Mesothelial cell of epicardium (in vitro differentiated cells): ENCODE measurements around the gene USP22. TPM values are rescaled to one million over a fixed set of nuclear protein-coding genes. Genes with fewer than 3 reads are reported as not detected.

Source experiments
- DNase-seq, 2 experiments: peaks; one replicate each; pipeline ENCODE4 v3.0.0; 2021; ENCODE audit warnings: low spot score in 2 of 2; ENCODE audit not compliant: unreplicated experiment in 2 of 2
- H3K27ac Mint-ChIP-seq: 2 replicates; pipeline ENCODE4 v1.8.0; 2021; ENCODE audit warnings: mixed read lengths
- H3K27me3 Mint-ChIP-seq: 2 replicates; pipeline ENCODE4 v1.8.0; 2021; ENCODE audit warnings: low read depth, mixed read lengths
- H3K36me3 Mint-ChIP-seq: 2 replicates; pipeline ENCODE4 v1.8.0; 2021; ENCODE audit warnings: mixed read lengths
- H3K4me1 Mint-ChIP-seq: 2 replicates; pipeline ENCODE4 v1.8.0; 2021; ENCODE audit warnings: mixed read lengths
- H3K4me3 Mint-ChIP-seq: 2 replicates; pipeline ENCODE4 v1.8.0; 2021; ENCODE audit warnings: mild to moderate bottlenecking, moderate library complexity, mixed read lengths
- H3K9me3 Mint-ChIP-seq: 2 replicates; pipeline ENCODE4 v1.8.0; 2021; ENCODE audit warnings: mixed read lengths
- total RNA-seq: library from RNA; stranded (reverse); gene quantifications from 3 replicates; pipeline ENCODE4 v1.2.1, GENCODE V29; 2021
- TF ChIP-seq, protein P1 (sequence below): fragments of 200-600 bp; sonication (generic); IDR thresholded peaks from one replicate; pipeline ENCODE4 v1.5.0; 2021; ENCODE audit warnings: antibody characterized with exemption; ENCODE audit not compliant: unreplicated experiment

Gene USP22
- total RNA-seq, 1 donor from 2014 or later: 348 TPM

DNA sequence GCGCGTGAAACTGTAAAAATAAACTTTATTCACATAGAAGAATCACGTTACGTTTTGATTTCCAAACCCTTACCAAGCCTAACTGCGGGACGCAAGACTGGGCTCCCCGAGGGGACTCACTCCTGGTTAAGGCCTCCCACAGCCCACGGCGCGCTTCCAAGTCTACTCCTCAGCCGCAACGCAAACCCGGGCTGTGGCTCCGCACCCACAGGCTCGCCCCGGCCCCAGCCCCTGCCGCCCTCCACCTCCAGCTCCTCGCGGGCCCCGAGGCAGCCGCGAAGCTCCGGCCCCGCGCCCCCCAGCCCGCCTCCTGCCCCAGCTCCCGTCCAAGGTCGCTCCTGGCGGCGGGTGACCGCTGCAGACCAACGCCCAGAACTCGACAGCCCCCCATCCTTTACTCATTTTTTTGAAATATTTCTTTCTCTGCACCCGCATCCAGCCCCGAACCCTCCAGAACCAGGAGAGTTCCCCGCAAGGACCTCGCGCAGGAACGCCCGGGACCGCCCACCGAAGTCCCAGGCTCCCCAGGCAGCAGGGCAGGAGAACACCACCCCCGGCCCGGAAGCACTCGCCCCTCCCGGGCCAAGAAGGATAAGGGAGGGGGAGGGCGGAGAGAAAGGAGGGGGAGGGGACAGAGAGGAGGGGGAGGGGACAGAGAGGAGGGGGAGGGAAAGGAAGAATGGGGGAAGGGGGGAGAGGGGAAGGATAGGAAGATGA, 912 bp downstream of the USP22 start:
- peak overlapping the region; percentile 95 for H3K27ac Mint-ChIP-seq
- peaks cover 4% of the 10 kb centered on the region for H3K36me3 Mint-ChIP-seq
- TF ChIP-seq, protein P1, sequence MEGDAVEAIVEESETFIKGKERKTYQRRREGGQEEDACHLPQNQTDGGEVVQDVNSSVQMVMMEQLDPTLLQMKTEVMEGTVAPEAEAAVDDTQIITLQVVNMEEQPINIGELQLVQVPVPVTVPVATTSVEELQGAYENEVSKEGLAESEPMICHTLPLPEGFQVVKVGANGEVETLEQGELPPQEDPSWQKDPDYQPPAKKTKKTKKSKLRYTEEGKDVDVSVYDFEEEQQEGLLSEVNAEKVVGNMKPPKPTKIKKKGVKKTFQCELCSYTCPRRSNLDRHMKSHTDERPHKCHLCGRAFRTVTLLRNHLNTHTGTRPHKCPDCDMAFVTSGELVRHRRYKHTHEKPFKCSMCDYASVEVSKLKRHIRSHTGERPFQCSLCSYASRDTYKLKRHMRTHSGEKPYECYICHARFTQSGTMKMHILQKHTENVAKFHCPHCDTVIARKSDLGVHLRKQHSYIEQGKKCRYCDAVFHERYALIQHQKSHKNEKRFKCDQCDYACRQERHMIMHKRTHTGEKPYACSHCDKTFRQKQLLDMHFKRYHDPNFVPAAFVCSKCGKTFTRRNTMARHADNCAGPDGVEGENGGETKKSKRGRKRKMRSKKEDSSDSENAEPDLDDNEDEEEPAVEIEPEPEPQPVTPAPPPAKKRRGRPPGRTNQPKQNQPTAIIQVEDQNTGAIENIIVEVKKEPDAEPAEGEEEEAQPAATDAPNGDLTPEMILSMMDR: no peak
- H3K4me1 Mint-ChIP-seq: peaks cover 34% of the 10 kb centered on the region
- no peaks in the 10 kb centered on the region for H3K27me3 Mint-ChIP-seq
- H3K4me3 Mint-ChIP-seq: peak overlapping the region; percentile 96
- no peaks in the 10 kb centered on the region for H3K9me3 Mint-ChIP-seq
- peak; percentile 41 to 64 for DNase-seq

DNA sequence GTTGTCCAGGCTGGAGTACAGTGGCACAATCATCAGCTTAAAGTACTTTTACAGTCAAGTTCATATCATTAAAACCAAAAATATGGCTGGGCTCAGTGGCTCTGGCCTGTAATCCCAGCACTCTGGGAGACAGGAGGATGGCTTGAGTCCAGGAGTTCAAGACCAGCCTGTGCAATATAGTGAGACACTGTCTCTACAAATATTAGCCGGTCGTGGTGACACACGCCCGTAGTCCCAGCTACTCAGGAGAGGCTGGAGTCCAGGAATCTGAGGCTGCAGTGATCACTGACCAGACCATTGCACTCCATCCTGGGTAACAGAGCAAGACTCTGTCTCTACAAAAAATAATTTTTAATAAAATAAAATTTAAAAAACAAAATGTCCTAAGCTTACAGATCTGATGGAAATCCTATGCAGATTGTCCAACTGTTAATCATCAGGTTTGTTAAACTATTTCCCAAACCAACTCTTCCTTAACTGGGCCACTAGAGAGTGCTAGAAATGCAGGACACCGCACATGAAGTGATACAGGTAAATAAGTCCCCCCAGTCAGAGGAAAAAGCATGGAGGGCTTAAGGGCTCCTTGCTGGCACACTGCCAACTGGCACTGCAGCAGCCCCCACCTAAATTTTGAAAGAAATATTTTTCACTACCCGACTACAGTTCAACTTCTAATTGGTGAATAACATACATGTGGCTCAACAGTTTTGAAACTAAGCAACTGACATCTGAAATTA, 2.8 kb downstream of the USP22 start:
- TF ChIP-seq, protein P1: no peak
- peak overlapping the region; percentile 95 for H3K27ac Mint-ChIP-seq
- H3K27me3 Mint-ChIP-seq: no peaks in the 10 kb centered on the region
- peaks cover 52% of the 10 kb centered on the region for H3K4me1 Mint-ChIP-seq
- no peak for DNase-seq
- H3K9me3 Mint-ChIP-seq: no peaks in the 10 kb centered on the region
- peaks cover 7% of the 10 kb centered on the region for H3K36me3 Mint-ChIP-seq
- peak overlapping the region; percentile 96 for H3K4me3 Mint-ChIP-seq

DNA sequence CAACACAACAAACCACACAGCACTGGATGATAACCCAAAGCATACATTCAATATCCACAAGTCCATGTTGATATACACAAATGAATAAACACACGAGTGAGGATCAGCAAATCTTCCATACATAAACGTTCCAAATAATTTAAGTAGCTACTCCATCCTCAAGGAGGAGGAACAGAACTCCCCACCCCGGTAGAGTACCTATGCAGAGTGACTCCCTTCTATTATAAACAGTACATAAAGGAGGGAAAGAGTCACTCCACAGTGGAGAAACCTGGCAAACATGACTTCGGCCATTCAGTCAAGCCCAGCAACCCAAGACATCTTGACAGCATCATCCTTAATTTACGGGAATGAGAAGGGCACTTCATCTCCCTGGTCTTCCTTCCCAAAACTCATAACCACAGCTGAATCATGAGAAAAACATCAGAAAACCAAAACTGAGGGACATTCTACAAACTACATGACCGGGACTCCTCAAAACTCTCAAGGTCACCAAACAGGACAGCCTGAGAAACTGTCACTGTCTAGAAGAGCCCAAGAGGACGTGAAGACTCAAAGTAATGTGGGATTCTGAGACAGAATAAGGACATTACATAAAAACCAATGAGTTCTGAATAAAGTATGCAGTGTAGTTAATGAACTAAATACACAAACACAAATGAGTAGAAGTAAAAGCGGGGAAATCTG, 5.6 kb downstream of the USP22 start:
- TF ChIP-seq, protein P1: no peak
- H3K4me3 Mint-ChIP-seq: peak overlapping the region; percentile 4
- no peak for DNase-seq
- H3K27me3 Mint-ChIP-seq: no peaks in the 10 kb centered on the region
- no peaks in the 10 kb centered on the region for H3K9me3 Mint-ChIP-seq
- peaks cover 7% of the 10 kb centered on the region for H3K36me3 Mint-ChIP-seq
- peak overlapping the region; percentile 21 for H3K27ac Mint-ChIP-seq
- peaks cover 61% of the 10 kb centered on the region for H3K4me1 Mint-ChIP-seq

DNA sequence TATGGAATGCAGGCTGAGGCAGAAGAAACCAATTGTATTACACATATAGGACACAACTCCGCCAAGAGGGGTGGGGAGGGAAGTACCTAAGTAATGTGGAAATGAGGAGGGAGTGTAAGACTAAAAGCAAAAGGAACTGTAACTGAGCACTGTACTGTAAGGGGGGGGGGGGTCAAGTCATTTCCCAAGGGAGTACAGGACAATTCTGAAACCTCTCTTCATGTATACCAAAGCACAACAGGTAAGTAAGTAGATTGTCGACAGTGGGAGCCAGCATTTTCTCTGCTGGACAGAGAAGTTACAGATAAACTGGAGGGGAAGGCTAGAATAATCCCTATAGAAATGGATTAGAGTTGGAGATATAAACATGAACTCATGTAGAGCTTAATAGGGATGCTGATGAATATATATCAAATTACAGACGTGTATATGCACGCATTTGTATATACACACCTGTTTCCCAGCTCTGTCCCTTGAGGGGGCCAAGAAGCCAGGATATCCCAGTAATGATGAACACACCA, 6.4 kb downstream of the USP22 start:
- H3K27me3 Mint-ChIP-seq: no peaks in the 10 kb centered on the region
- DNase-seq: no peak
- H3K9me3 Mint-ChIP-seq: no peaks in the 10 kb centered on the region
- H3K4me3 Mint-ChIP-seq: no peak overlapping the region
- TF ChIP-seq, protein P1: no peak
- H3K36me3 Mint-ChIP-seq: peaks cover 7% of the 10 kb centered on the region
- peaks cover 65% of the 10 kb centered on the region for H3K4me1 Mint-ChIP-seq
- peak overlapping the region; percentile 21 for H3K27ac Mint-ChIP-seq

DNA sequence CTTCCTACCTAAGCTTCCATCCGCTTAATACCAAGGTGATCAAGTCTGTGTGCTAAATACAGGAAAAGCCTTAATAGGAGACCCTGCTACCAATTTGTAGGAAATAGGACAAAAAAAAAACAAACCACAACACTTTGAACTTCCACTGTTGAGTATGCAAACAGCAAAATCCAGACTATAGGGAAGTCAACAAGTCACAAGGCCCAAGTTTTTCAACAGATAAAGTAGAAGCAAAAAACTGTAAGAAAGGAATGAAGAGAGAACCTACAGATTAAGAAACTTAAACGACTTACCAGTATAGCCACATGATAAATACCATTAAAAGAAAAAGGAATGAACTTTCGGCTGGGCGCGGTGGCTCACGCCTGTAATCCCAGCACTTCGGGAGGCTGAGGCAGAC, 7.4 kb downstream of the USP22 start:
- Mint-ChIP-seq H3K4me3 (peak overlapping the region; percentile 23), H3K27ac (peak overlapping the region; percentile 89), H3K4me1 (peaks cover 63% of the 10 kb centered on the region), H3K27me3 (no peaks in the 10 kb centered on the region), H3K36me3 (peaks cover 7% of the 10 kb centered on the region), H3K9me3 (no peaks in the 10 kb centered on the region)
- no peak for DNase-seq
- TF ChIP-seq, protein P1: no peak
